Measurements from ENCODE around the gene FEN1.

- no peak for TF ChIP-seq FOXK2 (IDR thresholded peaks at IDR 0.05)
- TF ChIP-seq L3MBTL2 (conservative IDR thresholded peaks at IDR 0.05): no peak
- no peak for TF ChIP-seq ZNF384 (IDR thresholded peaks at IDR 0.05)
- no peak for TF ChIP-seq FOXM1 (IDR thresholded peaks at IDR 0.05; ENCODE audit: borderline replicate concordance)
- TF ChIP-seq ELF4 (IDR thresholded peaks at IDR 0.05): no peak
- TF ChIP-seq HDGF (IDR thresholded peaks at IDR 0.05; ENCODE audit: borderline replicate concordance): no peak
- TF ChIP-seq SUZ12 (IDR thresholded peaks at IDR 0.05): no peak
- TF ChIP-seq CTBP1 (IDR thresholded peaks at IDR 0.05; ENCODE audit: borderline replicate concordance): no peak
- TF ChIP-seq SP1 (IDR thresholded peaks at IDR 0.05): no peak
- no peak for TF ChIP-seq BHLHE40 (IDR thresholded peaks at IDR 0.05; ENCODE audit: borderline replicate concordance)
- no peak for TF ChIP-seq FOXA1 (IDR thresholded peaks at IDR 0.05)
Observed at GRCh38 chr11:61744609-61745156, 48.0 kb upstream of the FEN1 start.
